Thyroid gland (tissue), 4 donors: ENCODE data around the gene BNIPL.
A peak's percentile ranks its signal among the peaks of the same experiment; 100 is the strongest.

Experiments used
- CTCF ChIP-seq, 6 experiments: fragments of 200-600 bp in 3 of 6; fragments of 450-650 bp in 3 of 6; sonication (generic) in 3 of 6; IDR thresholded peaks; one replicate each; pipeline ENCODE4 v1.5.1; 2016 to 2019; ENCODE audit warnings: antibody characterized with exemption in 6 of 6, mild to moderate bottlenecking in 2 of 6, inconsistent platforms in 1 of 6, moderate library complexity in 1 of 6
- POLR2A ChIP-seq, 2 donors: fragments of 450-650 bp; IDR thresholded peaks; one replicate each; pipeline ENCODE4 v1.6.1; 2017; ENCODE audit warnings: antibody characterized with exemption in 2 of 2, mild to moderate bottlenecking in 2 of 2, moderate library complexity in 1 of 2

GRCh38 chr1:151024540-151025146 is 11.7 kb upstream of the BNIPL start:
- TF ChIP-seq CTCF (IDR thresholded peaks at IDR 0.05), result peak in 5 of 6 experiments; percentile 59 to 74 (median 67)
- TF ChIP-seq POLR2A (IDR thresholded peaks at IDR 0.05), result no peak
